HL-60/S4 treated with phorbol 12-myristate 13-acetate at 8.2 ng/mL for 4 days and 3 days (cell line): Measurements from ENCODE around the gene ANKK1.

Experiments
- in situ Hi-C: fragments of 300-500 bp; cut with MboI; formaldehyde crosslinking; loops from 2 replicates; pipeline ENCODE4 v1.15.0; 2022; ENCODE audit warnings: low sequenced_read_pairs

The ANKK1 gene

GRCh38 chr11:113408206-113408605, 20.6 kb downstream of the ANKK1 start:
- in situ Hi-C loops, result no loop called here

GRCh38 chr11:113408887-113409286, 21.3 kb downstream of the ANKK1 start:
- in situ Hi-C loops, result no loop called here

GRCh38 chr11:113409526-113409925, 21.9 kb downstream of the ANKK1 start:
- in situ Hi-C loops, result no loop called here

- in situ Hi-C loops, result no loop called here
These were observed 23.0 kb downstream of the ANKK1 start for GRCh38 chr11:113410414-113411135.

GRCh38 chr11:113411536-113411935, 24.0 kb downstream of the ANKK1 start:
- in situ Hi-C loops, result no loop called here

- in situ Hi-C loops, result no loop called here
These were observed 25.1 kb downstream of the ANKK1 start for GRCh38 chr11:113412675-113413074.

- in situ Hi-C loops, result no loop called here
These were observed 27.8 kb downstream of the ANKK1 start for GRCh38 chr11:113415343-113415742.

- in situ Hi-C loops, result no loop called here
These were observed 29.8 kb downstream of the ANKK1 start for GRCh38 chr11:113417428-113417827.

- in situ Hi-C loops, result no loop called here
These were observed 31.9 kb downstream of the ANKK1 start for GRCh38 chr11:113419454-113420003.

- in situ Hi-C loops, result no loop called here
These were observed 33.2 kb downstream of the ANKK1 start for GRCh38 chr11:113420808-113421207.

- in situ Hi-C loops, result no loop called here
These were observed 39.1 kb downstream of the ANKK1 start for GRCh38 chr11:113426686-113427085.

- in situ Hi-C loops, result no loop called here
These were observed 44.2 kb downstream of the ANKK1 start for GRCh38 chr11:113431746-113432145.

- in situ Hi-C loops, result no loop called here
These were observed 47.8 kb downstream of the ANKK1 start for GRCh38 chr11:113435190-113435968.

GRCh38 chr11:113436672-113437252, 49.2 kb downstream of the ANKK1 start:
- in situ Hi-C loops, result no loop called here

- in situ Hi-C loops, result no loop called here
These were observed 53.2 kb downstream of the ANKK1 start for GRCh38 chr11:113440816-113441215.

GRCh38 chr11:113444502-113445123, 57.0 kb downstream of the ANKK1 start:
- in situ Hi-C loops, result no loop called here

GRCh38 chr11:113446112-113446511, 58.5 kb downstream of the ANKK1 start:
- in situ Hi-C loops, result no loop called here

GRCh38 chr11:113446938-113447337, 59.4 kb downstream of the ANKK1 start:
- in situ Hi-C loops, result no loop called here

GRCh38 chr11:113447621-113448315, 60.2 kb downstream of the ANKK1 start:
- in situ Hi-C loops, result no loop called here

- in situ Hi-C loops, result no loop called here
These were observed 60.7 kb downstream of the ANKK1 start for GRCh38 chr11:113448316-113448677.

- in situ Hi-C loops, result no loop called here
These were observed 62.2 kb downstream of the ANKK1 start for GRCh38 chr11:113449743-113450142.
